ENCODE data around the gene ETFDH. TPM values are rescaled to one million over a fixed set of nuclear protein-coding genes. Genes with fewer than 3 reads are reported as not detected.
"Not testable (repeated sequence)": the region's sequence is repeated elsewhere in the genome, so short reads cannot be mapped to it uniquely, and the experiment has no call there.

ETFDH gene
- total RNA-seq, 1 donor from 2014 or later = 17.0 TPM

GRCh38 chr4:158652920-158653319 is 19.2 kb upstream of the ETFDH start:
- Histone ChIP-seq H4K20me1 (ENCODE audit: insufficient read depth, low read length) (no peaks in the 10 kb centered on the region), H3K27ac (ENCODE audit: low read depth, low read length) (no peak overlapping the region), H2AFZ (ENCODE audit: low read depth, low read length) (peak overlapping the region; percentile 37), H3K9ac (ENCODE audit: low read length) (no peak overlapping the region), H3K4me3 (ENCODE audit: insufficient read depth, low read depth, low read length) (no peak overlapping the region), H3K79me2 (ENCODE audit: insufficient read depth, low read length) (no peaks in the 10 kb centered on the region), H3K4me2 (ENCODE audit: low read length) (peak overlapping the region; percentile 42), H3K36me3 (ENCODE audit: insufficient read depth, low read length) (no peaks in the 10 kb centered on the region), H3K27me3 (ENCODE audit: insufficient read depth, low read length) (no peaks in the 10 kb centered on the region), H3K4me1 (ENCODE audit: insufficient read depth, low read length) (no peaks in the 10 kb centered on the region), H3K9me3 (ENCODE audit: insufficient read depth, low read depth, low read length) (no peaks in the 10 kb centered on the region)
- Mint-ChIP-seq H3K9me3 (ENCODE audit: unreplicated experiment) (no peaks in the 10 kb centered on the region), H3K36me3 (ENCODE audit: low read depth, unreplicated experiment) (no peaks in the 10 kb centered on the region), H3K4me3 (ENCODE audit: unreplicated experiment) (no peak overlapping the region), H3K27ac (ENCODE audit: unreplicated experiment) (no peak overlapping the region), H3K4me1 (ENCODE audit: low read depth, unreplicated experiment) (no peaks in the 10 kb centered on the region), H3K27me3 (ENCODE audit: low read depth, unreplicated experiment) (no peaks in the 10 kb centered on the region)
- FAIRE-seq (no peak), DNase-seq (ENCODE audit: low read depth) (no peak)
- TF ChIP-seq EZH2 (IDR thresholded peaks at IDR 0.05; ENCODE audit: insufficient read depth, low read length) = no peak
- TF ChIP-seq CTCF (IDR thresholded peaks at IDR 0.05; ENCODE audit: insufficient read depth, low read depth, low read length) = no peak

GRCh38 chr4:158656439-158656838 is 15.7 kb upstream of the ETFDH start:
- no peaks in the 10 kb centered on the region for H3K27me3 ChIP-seq (ENCODE audit: insufficient read depth, low read length)
- H2AFZ ChIP-seq (ENCODE audit: low read depth, low read length) = no peak overlapping the region
- no peaks in the 10 kb centered on the region for H3K4me1 Mint-ChIP-seq (ENCODE audit: low read depth, unreplicated experiment)
- H3K27ac Mint-ChIP-seq (ENCODE audit: unreplicated experiment) = no peak overlapping the region
- H3K4me2 ChIP-seq (ENCODE audit: low read length) = no peak overlapping the region
- no peaks in the 10 kb centered on the region for H3K4me1 ChIP-seq (ENCODE audit: insufficient read depth, low read length)
- no peaks in the 10 kb centered on the region for H3K36me3 Mint-ChIP-seq (ENCODE audit: low read depth, unreplicated experiment)
- no peaks in the 10 kb centered on the region for H3K9me3 Mint-ChIP-seq (ENCODE audit: unreplicated experiment)
- no peaks in the 10 kb centered on the region for H3K79me2 ChIP-seq (ENCODE audit: insufficient read depth, low read length)
- H3K4me3 ChIP-seq (ENCODE audit: insufficient read depth, low read depth, low read length) = no peak overlapping the region
- no peaks in the 10 kb centered on the region for H3K9me3 ChIP-seq (ENCODE audit: insufficient read depth, low read depth, low read length)
- H3K4me3 Mint-ChIP-seq (ENCODE audit: unreplicated experiment) = no peak overlapping the region
- FAIRE-seq (no peak), DNase-seq (ENCODE audit: low read depth) (no peak)
- H3K9ac ChIP-seq (ENCODE audit: low read length) = no peak overlapping the region
- H3K27me3 Mint-ChIP-seq (ENCODE audit: low read depth, unreplicated experiment) = no peaks in the 10 kb centered on the region
- H3K27ac ChIP-seq (ENCODE audit: low read depth, low read length) = no peak overlapping the region
- TF ChIP-seq EZH2 (IDR thresholded peaks at IDR 0.05; ENCODE audit: insufficient read depth, low read length) (no peak), CTCF (IDR thresholded peaks at IDR 0.05; ENCODE audit: insufficient read depth, low read depth, low read length) (no peak)
- no peaks in the 10 kb centered on the region for H4K20me1 ChIP-seq (ENCODE audit: insufficient read depth, low read length)
- H3K36me3 ChIP-seq (ENCODE audit: insufficient read depth, low read length) = no peaks in the 10 kb centered on the region

GRCh38 chr4:158657291-158657690 is 14.8 kb upstream of the ETFDH start:
- no peaks in the 10 kb centered on the region for H3K9me3 ChIP-seq (ENCODE audit: insufficient read depth, low read depth, low read length)
- Mint-ChIP-seq H3K27me3 (ENCODE audit: low read depth, unreplicated experiment) (no peaks in the 10 kb centered on the region), H3K36me3 (ENCODE audit: low read depth, unreplicated experiment) (no peaks in the 10 kb centered on the region), H3K4me1 (ENCODE audit: low read depth, unreplicated experiment) (no peaks in the 10 kb centered on the region), H3K4me3 (ENCODE audit: unreplicated experiment) (no peak overlapping the region), H3K9me3 (ENCODE audit: unreplicated experiment) (no peaks in the 10 kb centered on the region), H3K27ac (ENCODE audit: unreplicated experiment) (no peak overlapping the region)
- H3K9ac ChIP-seq (ENCODE audit: low read length) = no peak overlapping the region
- H3K36me3 ChIP-seq (ENCODE audit: insufficient read depth, low read length) = no peaks in the 10 kb centered on the region
- no peak for FAIRE-seq
- H2AFZ ChIP-seq (ENCODE audit: low read depth, low read length) = no peak overlapping the region
- H3K4me3 ChIP-seq (ENCODE audit: insufficient read depth, low read depth, low read length) = no peak overlapping the region
- H3K79me2 ChIP-seq (ENCODE audit: insufficient read depth, low read length) = no peaks in the 10 kb centered on the region
- H4K20me1 ChIP-seq (ENCODE audit: insufficient read depth, low read length) = no peaks in the 10 kb centered on the region
- H3K4me1 ChIP-seq (ENCODE audit: insufficient read depth, low read length) = no peaks in the 10 kb centered on the region
- H3K27ac ChIP-seq (ENCODE audit: low read depth, low read length) = no peak overlapping the region
- H3K4me2 ChIP-seq (ENCODE audit: low read length) = no peak overlapping the region
- TF ChIP-seq CTCF (IDR thresholded peaks at IDR 0.05; ENCODE audit: insufficient read depth, low read depth, low read length) (no peak), EZH2 (IDR thresholded peaks at IDR 0.05; ENCODE audit: insufficient read depth, low read length) (no peak)
- DNase-seq (ENCODE audit: low read depth) = no peak
- H3K27me3 ChIP-seq (ENCODE audit: insufficient read depth, low read length) = no peaks in the 10 kb centered on the region

GRCh38 chr4:158663255-158663654 is 8.8 kb upstream of the ETFDH start:
- H3K27ac Mint-ChIP-seq (ENCODE audit: unreplicated experiment); H3K36me3 ChIP-seq (ENCODE audit: insufficient read depth, low read length); H3K4me3 ChIP-seq (ENCODE audit: insufficient read depth, low read depth, low read length); H3K9me3 Mint-ChIP-seq (ENCODE audit: unreplicated experiment); H4K20me1 ChIP-seq (ENCODE audit: insufficient read depth, low read length); H2AFZ ChIP-seq (ENCODE audit: low read depth, low read length); H3K4me2 ChIP-seq (ENCODE audit: low read length); H3K4me1 Mint-ChIP-seq (ENCODE audit: low read depth, unreplicated experiment); DNase-seq (ENCODE audit: low read depth); H3K27ac ChIP-seq (ENCODE audit: low read depth, low read length); H3K4me1 ChIP-seq (ENCODE audit: insufficient read depth, low read length); H3K36me3 Mint-ChIP-seq (ENCODE audit: low read depth, unreplicated experiment); H3K27me3 ChIP-seq (ENCODE audit: insufficient read depth, low read length); H3K4me3 Mint-ChIP-seq (ENCODE audit: unreplicated experiment); FAIRE-seq; H3K9ac ChIP-seq (ENCODE audit: low read length); H3K27me3 Mint-ChIP-seq (ENCODE audit: low read depth, unreplicated experiment); H3K9me3 ChIP-seq (ENCODE audit: insufficient read depth, low read depth, low read length): not testable (repeated sequence)
- H3K79me2 ChIP-seq (ENCODE audit: insufficient read depth, low read length) = peaks cover 17% of the 10 kb centered on the region
